SK-N-SH treated with all-trans-retinoic acid at 6 μM for 48 hours (cell line): ENCODE data around the gene GLT6D1.

ENCODE experiments used
- ATAC-seq: fragments of 200-7000 bp; cut with Tn5 transposase; 3 replicates; pipeline ENCODE4 v1.9.1; 2020; ENCODE audit warnings: mild to moderate bottlenecking, moderate library complexity
- CREB5 ChIP-seq: fragments of 250-450 bp; sonication (Bioruptor Pico); IDR thresholded peaks from 2 replicates; pipeline ENCODE4 v1.5.1; 2020; ENCODE audit warnings: low read depth, mild to moderate bottlenecking, moderate library complexity
- CSDC2 ChIP-seq: fragments of 250-450 bp; sonication (Bioruptor Pico); IDR thresholded peaks from 2 replicates; pipeline ENCODE4 v1.5.0; 2020; ENCODE audit warnings: mild to moderate bottlenecking, moderate library complexity
- CSRNP3 ChIP-seq: fragments of 250-450 bp; sonication (Bioruptor Pico); IDR thresholded peaks from 2 replicates; pipeline ENCODE4 v1.5.1; 2021; ENCODE audit warnings: mild to moderate bottlenecking, moderate library complexity
- ESRRG ChIP-seq: fragments of 250-450 bp; sonication (Bioruptor Pico); IDR thresholded peaks from 2 replicates; pipeline ENCODE4 v1.6.1; 2021; ENCODE audit warnings: mild to moderate bottlenecking
- GLIS3 ChIP-seq: fragments of 250-450 bp; sonication (Bioruptor Pico); IDR thresholded peaks from 2 replicates; pipeline ENCODE4 v1.5.0; 2020; ENCODE audit warnings: mild to moderate bottlenecking, moderate library complexity
- ISL1 ChIP-seq: fragments of 250-450 bp; sonication (Bioruptor Pico); IDR thresholded peaks from 2 replicates; pipeline ENCODE4 v2.1.2; 2022; ENCODE audit warnings: mild to moderate bottlenecking, moderate library complexity
- OSR1 ChIP-seq: fragments of 250-450 bp; sonication (Bioruptor Pico); IDR thresholded peaks from 2 replicates; pipeline ENCODE4 v1.8.0; 2022; ENCODE audit warnings: moderate library complexity, mild to moderate bottlenecking, inconsistent platforms
- POU6F1 ChIP-seq: fragments of 250-450 bp; sonication (Bioruptor Pico); IDR thresholded peaks from 2 replicates; pipeline ENCODE4 v1.8.0; 2021; ENCODE audit warnings: low read depth, mild to moderate bottlenecking, moderate library complexity, borderline replicate concordance
- PPARA ChIP-seq: fragments of 250-450 bp; sonication (Bioruptor Pico); IDR thresholded peaks from 2 replicates; pipeline ENCODE4 v1.5.0; 2020; ENCODE audit warnings: mild to moderate bottlenecking, borderline replicate concordance
- RARB ChIP-seq: fragments of 250-450 bp; sonication (Bioruptor Pico); IDR thresholded peaks from 2 replicates; pipeline ENCODE4 v1.8.0; 2021; ENCODE audit warnings: mild to moderate bottlenecking, moderate library complexity
- SNAI2 ChIP-seq: fragments of 250-450 bp; sonication (Bioruptor Pico); IDR thresholded peaks from 2 replicates; pipeline ENCODE4 v1.5.0; 2020; ENCODE audit warnings: mild to moderate bottlenecking, moderate library complexity
- TCF4 ChIP-seq: fragments of 250-450 bp; sonication (Bioruptor Pico); IDR thresholded peaks from 2 replicates; pipeline ENCODE4 v1.8.0; 2021; ENCODE audit warnings: mild to moderate bottlenecking, moderate library complexity, borderline replicate concordance
- TOX ChIP-seq: fragments of 250-450 bp; sonication (Bioruptor Pico); IDR thresholded peaks from 2 replicates; pipeline ENCODE4 v1.8.0; 2021; ENCODE audit warnings: mild to moderate bottlenecking, moderate library complexity, borderline replicate concordance
- TSHZ2 ChIP-seq: fragments of 250-450 bp; sonication (Bioruptor Pico); IDR thresholded peaks from 2 replicates; pipeline ENCODE4 v1.5.0; 2020; ENCODE audit warnings: mild to moderate bottlenecking, moderate library complexity
- ZC3H10 ChIP-seq: fragments of 250-450 bp; sonication (Bioruptor Pico); IDR thresholded peaks from 2 replicates; pipeline ENCODE4 v1.5.1; 2021; ENCODE audit warnings: mild to moderate bottlenecking, moderate library complexity
- ZFP30 ChIP-seq: fragments of 450-650 bp; formaldehyde crosslinking; IDR thresholded peaks from 2 replicates; pipeline ENCODE4 v1.5.0; 2022; ENCODE audit warnings: mild to moderate bottlenecking, moderate library complexity
- ZNF8 ChIP-seq: fragments of 450-650 bp; formaldehyde crosslinking; IDR thresholded peaks from 2 replicates; pipeline ENCODE4 v1.5.0; 2020; ENCODE audit warnings: mild to moderate bottlenecking, moderate library complexity

The GLT6D1 gene

GRCh38 chr9:135588371-135588770, 51.0 kb downstream of the GLT6D1 start:
- ATAC-seq, result no peak
- TF ChIP-seq PPARA (CRISPR knock-in tag) (no peak), CREB5 (CRISPR knock-in tag) (no peak), ZFP30 (CRISPR knock-in tag) (no peak), CSRNP3 (CRISPR knock-in tag) (no peak), ZNF8 (CRISPR knock-in tag) (no peak), SNAI2 (CRISPR knock-in tag) (no peak), TCF4 (no peak), POU6F1 (CRISPR knock-in tag) (no peak), OSR1 (CRISPR knock-in tag) (no peak), ISL1 (CRISPR knock-in tag) (no peak), GLIS3 (no peak), ESRRG (CRISPR knock-in tag) (no peak)

GRCh38 chr9:135587658-135588057, 51.7 kb downstream of the GLT6D1 start:
- TF ChIP-seq TSHZ2 (CRISPR knock-in tag) (no peak), OSR1 (CRISPR knock-in tag) (no peak), ZNF8 (CRISPR knock-in tag) (no peak)
- ATAC-seq, result no peak

- ATAC-seq, result no peak
- TF ChIP-seq ESRRG (CRISPR knock-in tag), result no peak
Observed at GRCh38 chr9:135586601-135587109, 52.7 kb downstream of the GLT6D1 start.

GRCh38 chr9:135584934-135585333, 54.4 kb downstream of the GLT6D1 start:
- ATAC-seq, result no peak
- no peak for TF ChIP-seq RARB (CRISPR knock-in tag)
- no peak for TF ChIP-seq SNAI2 (CRISPR knock-in tag)
- TF ChIP-seq ZC3H10 (CRISPR knock-in tag), result no peak
- no peak for TF ChIP-seq OSR1 (CRISPR knock-in tag)
- no peak for TF ChIP-seq CSDC2
- no peak for TF ChIP-seq TSHZ2 (CRISPR knock-in tag)
- no peak for TF ChIP-seq TOX (CRISPR knock-in tag)
- no peak for TF ChIP-seq ESRRG (CRISPR knock-in tag)
